HepG2 (cell line): ENCODE measurements around the gene SSH3. TPM values are rescaled to one million over a fixed set of nuclear protein-coding genes. Genes with fewer than 3 reads are reported as not detected.

Experiments
- CAMTA2 ChIP-seq: sonication (generic); formaldehyde crosslinking; IDR thresholded peaks from 2 replicates; pipeline ENCODE4 v1.4.0; 2020; ENCODE audit warnings: mild to moderate bottlenecking, missing genetic modification reagents, borderline replicate concordance
- CENPX ChIP-seq: sonication (generic); formaldehyde crosslinking; IDR thresholded peaks from 2 replicates; pipeline ENCODE4 v1.9.0; 2021; ENCODE audit warnings: mild to moderate bottlenecking, missing genetic modification reagents, moderate library complexity
- ELF1 ChIP-seq: sonication (generic); formaldehyde crosslinking; IDR thresholded peaks from 2 replicates; pipeline ENCODE4 v1.4.0; 2020; ENCODE audit warnings: missing genetic modification reagents
- GTF2F1 ChIP-seq: fragments of 150-350 bp; IDR thresholded peaks from 2 replicates; pipeline ENCODE4 v1.6.1; 2014; ENCODE audit warnings: low read length
- HNF4A ChIP-seq: sonication (generic); formaldehyde crosslinking; IDR thresholded peaks from 2 replicates; pipeline ENCODE4 v1.4.0; 2020; ENCODE audit warnings: missing genetic modification reagents
- KLF16 ChIP-seq, 2 experiments: sonication (generic) in 1 of 2; formaldehyde crosslinking in 1 of 2; IDR thresholded peaks; 2 replicates each; pipeline versions ENCODE4 v1.6.1 to v1.8.0; 2016 to 2023; ENCODE audit warnings: missing genetic modification reagents in 2 of 2, missing compliant biosample characterization in 1 of 2
- MTF1 ChIP-seq: sonication (generic); formaldehyde crosslinking; IDR thresholded peaks from 2 replicates; pipeline ENCODE4 v1.5.0; 2020; ENCODE audit warnings: missing genetic modification reagents
- NCOA1 ChIP-seq: sonication (generic); formaldehyde crosslinking; IDR thresholded peaks from 2 replicates; pipeline ENCODE4 v1.9.0; 2021; ENCODE audit warnings: missing genetic modification reagents
- SNAPC2 ChIP-seq: sonication (generic); formaldehyde crosslinking; IDR thresholded peaks from 2 replicates; pipeline ENCODE4 v1.8.1; 2022; ENCODE audit warnings: mild to moderate bottlenecking, missing genetic modification reagents
- SRY ChIP-seq: sonication (generic); formaldehyde crosslinking; IDR thresholded peaks from 2 replicates; pipeline ENCODE4 v1.8.0; 2022; ENCODE audit warnings: mild to moderate bottlenecking, missing genetic modification reagents
- THYN1 ChIP-seq: sonication (generic); formaldehyde crosslinking; IDR thresholded peaks from 2 replicates; pipeline ENCODE4 v1.8.1; 2023; ENCODE audit warnings: low read depth, mild to moderate bottlenecking, moderate library complexity, missing genetic modification reagents, borderline replicate concordance
- ZNF138 ChIP-seq: sonication (generic); formaldehyde crosslinking; IDR thresholded peaks from 2 replicates; pipeline ENCODE4 v1.5.0; 2020; ENCODE audit warnings: mild to moderate bottlenecking, low read depth, missing genetic modification reagents
- ZNF17 ChIP-seq: sonication (generic); formaldehyde crosslinking; IDR thresholded peaks from 2 replicates; pipeline ENCODE4 v1.5.0; 2020; ENCODE audit warnings: mild to moderate bottlenecking, missing genetic modification reagents
- ZNF207 ChIP-seq: fragments of 450-650 bp; IDR thresholded peaks from 2 replicates; pipeline ENCODE4 v1.6.1; 2016; ENCODE audit warnings: antibody characterized with exemption, borderline replicate concordance
- ZNF235 ChIP-seq: sonication (generic); formaldehyde crosslinking; IDR thresholded peaks from 2 replicates; pipeline ENCODE4 v1.8.1; 2023; ENCODE audit warnings: mild to moderate bottlenecking, missing genetic modification reagents, borderline replicate concordance
- ZNF543 ChIP-seq: sonication (generic); formaldehyde crosslinking; IDR thresholded peaks from 2 replicates; pipeline ENCODE4 v1.4.0; 2020; ENCODE audit warnings: mild to moderate bottlenecking, missing genetic modification reagents
- ZNF891 ChIP-seq: sonication (generic); formaldehyde crosslinking; IDR thresholded peaks from 2 replicates; pipeline ENCODE4 v1.5.0; 2020; ENCODE audit warnings: mild to moderate bottlenecking, missing genetic modification reagents
- polyA plus RNA-seq, 8 experiments: library from polyadenylated mRNA; depleted of rRNA in 3 of 8; stranded (reverse) in 7 of 8; unstranded in 1 of 8; fragments of >200 nt; fragmentation: Illumina TruSeq in 4 of 8; extraction: Trizol in 4 of 8; gene quantifications; 2 replicates each; pipeline versions ENCODE4 v1.2.1 to v1.2.3, GENCODE V29; 2011 to 2016; ENCODE audit warnings: low read depth in 4 of 8, missing spikeins in 1 of 8, mixed read lengths in 1 of 8; ENCODE audit not compliant: insufficient read depth in 1 of 8
- total RNA-seq, 5 experiments: library from RNA; depleted of rRNA; stranded (reverse); fragments of >200 nt; fragmentation: Illumina TruSeq; extraction: Trizol; gene quantifications; 2 replicates each; pipeline ENCODE4 v1.2.3, GENCODE V29; 2016; ENCODE audit warnings: low read depth in 1 of 5
- TF ChIP-seq, protein P1 (sequence below): sonication (generic); formaldehyde crosslinking; IDR thresholded peaks from 2 replicates; pipeline ENCODE4 v1.4.0; 2020; ENCODE audit warnings: missing genetic modification reagents, borderline replicate concordance
- TF ChIP-seq, protein P2 (sequence below): sonication (generic); formaldehyde crosslinking; IDR thresholded peaks from 2 replicates; pipeline ENCODE4 v1.4.0; 2020; ENCODE audit warnings: missing genetic modification reagents
- TF ChIP-seq, protein P3 (sequence below): sonication (generic); formaldehyde crosslinking; IDR thresholded peaks from 2 replicates; pipeline ENCODE4 v1.5.0; 2020; ENCODE audit warnings: mild to moderate bottlenecking, missing genetic modification reagents
- TF ChIP-seq, protein P4 (sequence below): sonication (generic); formaldehyde crosslinking; IDR thresholded peaks from 2 replicates; pipeline ENCODE4 v1.4.0; 2020; ENCODE audit warnings: missing genetic modification reagents

Gene SSH3
- total and polyA plus RNA-seq, 2 of the 13 experiments (the other 11 are each of a cell fraction or from before 2014, with no cell fraction given) = 12.4 to 18.8 TPM

GRCh38 chr11:67303835-67304411, 593 bp downstream of the SSH3 start (continued):
- TF ChIP-seq, protein P1, sequence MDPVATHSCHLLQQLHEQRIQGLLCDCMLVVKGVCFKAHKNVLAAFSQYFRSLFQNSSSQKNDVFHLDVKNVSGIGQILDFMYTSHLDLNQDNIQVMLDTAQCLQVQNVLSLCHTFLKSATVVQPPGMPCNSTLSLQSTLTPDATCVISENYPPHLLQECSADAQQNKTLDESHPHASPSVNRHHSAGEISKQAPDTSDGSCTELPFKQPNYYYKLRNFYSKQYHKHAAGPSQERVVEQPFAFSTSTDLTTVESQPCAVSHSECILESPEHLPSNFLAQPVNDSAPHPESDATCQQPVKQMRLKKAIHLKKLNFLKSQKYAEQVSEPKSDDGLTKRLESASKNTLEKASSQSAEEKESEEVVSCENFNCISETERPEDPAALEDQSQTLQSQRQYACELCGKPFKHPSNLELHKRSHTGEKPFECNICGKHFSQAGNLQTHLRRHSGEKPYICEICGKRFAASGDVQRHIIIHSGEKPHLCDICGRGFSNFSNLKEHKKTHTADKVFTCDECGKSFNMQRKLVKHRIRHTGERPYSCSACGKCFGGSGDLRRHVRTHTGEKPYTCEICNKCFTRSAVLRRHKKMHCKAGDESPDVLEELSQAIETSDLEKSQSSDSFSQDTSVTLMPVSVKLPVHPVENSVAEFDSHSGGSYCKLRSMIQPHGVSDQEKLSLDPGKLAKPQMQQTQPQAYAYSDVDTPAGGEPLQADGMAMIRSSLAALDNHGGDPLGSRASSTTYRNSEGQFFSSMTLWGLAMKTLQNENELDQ = no peak
- TF ChIP-seq KLF16 (CRISPR knock-in tag; IDR thresholded peaks at IDR 0.05) (0 out of 4 replicates have a peak, but pooled peaks of 1 of the 2 experiments have one; percentile 36), NCOA1 (no peak), SRY (CRISPR knock-in tag) (0 out of 2 replicates have a peak, but pooled peaks have one; percentile 35), CENPX (CRISPR knock-in tag) (no peak), ZNF891 (CRISPR knock-in tag) (no peak), MTF1 (no peak), THYN1 (CRISPR knock-in tag) (no peak), SNAPC2 (no peak), ZNF543 (CRISPR knock-in tag) (no peak), ELF1 (CRISPR knock-in tag) (0 out of 2 replicates have a peak, but pooled peaks have one; percentile 18), HNF4A (CRISPR knock-in tag) (no peak), GTF2F1 (no peak), ZNF138 (CRISPR knock-in tag) (no peak), ZNF17 (CRISPR knock-in tag) (no peak), ZNF207 (no peak), ZNF235 (CRISPR knock-in tag) (no peak), CAMTA2 (no peak; the same call in 1 of the 2 replicates)
- TF ChIP-seq, protein P2, sequence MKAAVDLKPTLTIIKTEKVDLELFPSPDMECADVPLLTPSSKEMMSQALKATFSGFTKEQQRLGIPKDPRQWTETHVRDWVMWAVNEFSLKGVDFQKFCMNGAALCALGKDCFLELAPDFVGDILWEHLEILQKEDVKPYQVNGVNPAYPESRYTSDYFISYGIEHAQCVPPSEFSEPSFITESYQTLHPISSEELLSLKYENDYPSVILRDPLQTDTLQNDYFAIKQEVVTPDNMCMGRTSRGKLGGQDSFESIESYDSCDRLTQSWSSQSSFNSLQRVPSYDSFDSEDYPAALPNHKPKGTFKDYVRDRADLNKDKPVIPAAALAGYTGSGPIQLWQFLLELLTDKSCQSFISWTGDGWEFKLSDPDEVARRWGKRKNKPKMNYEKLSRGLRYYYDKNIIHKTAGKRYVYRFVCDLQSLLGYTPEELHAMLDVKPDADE (CRISPR knock-in tag) = peak; percentile 39; the same call in 1 of the 2 replicates
- TF ChIP-seq, protein P3, sequence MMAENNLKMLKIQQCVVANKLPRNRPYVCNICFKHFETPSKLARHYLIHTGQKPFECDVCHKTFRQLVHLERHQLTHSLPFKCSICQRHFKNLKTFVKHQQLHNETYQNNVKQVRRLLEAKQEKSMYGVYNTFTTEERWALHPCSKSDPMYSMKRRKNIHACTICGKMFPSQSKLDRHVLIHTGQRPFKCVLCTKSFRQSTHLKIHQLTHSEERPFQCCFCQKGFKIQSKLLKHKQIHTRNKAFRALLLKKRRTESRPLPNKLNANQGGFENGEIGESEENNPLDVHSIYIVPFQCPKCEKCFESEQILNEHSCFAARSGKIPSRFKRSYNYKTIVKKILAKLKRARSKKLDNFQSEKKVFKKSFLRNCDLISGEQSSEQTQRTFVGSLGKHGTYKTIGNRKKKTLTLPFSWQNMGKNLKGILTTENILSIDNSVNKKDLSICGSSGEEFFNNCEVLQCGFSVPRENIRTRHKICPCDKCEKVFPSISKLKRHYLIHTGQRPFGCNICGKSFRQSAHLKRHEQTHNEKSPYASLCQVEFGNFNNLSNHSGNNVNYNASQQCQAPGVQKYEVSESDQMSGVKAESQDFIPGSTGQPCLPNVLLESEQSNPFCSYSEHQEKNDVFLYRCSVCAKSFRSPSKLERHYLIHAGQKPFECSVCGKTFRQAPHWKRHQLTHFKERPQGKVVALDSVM (CRISPR knock-in tag) = no peak
- TF ChIP-seq, protein P4, sequence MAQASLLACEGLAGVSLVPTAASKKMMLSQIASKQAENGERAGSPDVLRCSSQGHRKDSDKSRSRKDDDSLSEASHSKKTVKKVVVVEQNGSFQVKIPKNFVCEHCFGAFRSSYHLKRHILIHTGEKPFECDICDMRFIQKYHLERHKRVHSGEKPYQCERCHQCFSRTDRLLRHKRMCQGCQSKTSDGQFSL (CRISPR knock-in tag) = no peak
